Coronary artery (tissue), 2 donors: Measurements from ENCODE around the gene ANO10.
A peak's percentile ranks its signal among the peaks of the same experiment; 100 is the strongest.

Experiments
- DNase-seq: peaks from one replicate; pipeline ENCODE4 v3.0.0-alpha.2; 2017; ENCODE audit warnings: low spot score
- H3K27ac ChIP-seq, 2 donors: fragments of 200-600 bp; sonication (generic); one replicate each; pipeline ENCODE4 v1.5.1; 2016 to 2019
- H3K4me3 ChIP-seq: fragments of 200-600 bp; sonication (generic); 2 replicates; pipeline ENCODE4 v1.5.1; 2016; ENCODE audit warnings: mild to moderate bottlenecking, moderate library complexity
- CTCF ChIP-seq: fragments of 200-600 bp; sonication (generic); IDR thresholded peaks from one replicate; pipeline ENCODE4 v1.5.1; 2019; ENCODE audit warnings: antibody characterized with exemption

The ANO10 gene

GRCh38 chr3:43335799-43336198 lies 286.0 kb downstream of the ANO10 start:
- no peak for TF ChIP-seq CTCF
- Histone ChIP-seq H3K4me3 (no peak overlapping the region), H3K27ac (no peak overlapping the region)
- no peak for DNase-seq

GRCh38 chr3:43334976-43335375 lies 286.8 kb downstream of the ANO10 start:
- DNase-seq: no peak
- Histone ChIP-seq H3K4me3 (no peak overlapping the region), H3K27ac (no peak overlapping the region)
- TF ChIP-seq CTCF: no peak

- H3K27ac ChIP-seq: no peak overlapping the region
- TF ChIP-seq CTCF: no peak
- no peak for DNase-seq
These were observed 290.4 kb downstream of the ANO10 start for GRCh38 chr3:43331381-43331780.

GRCh38 chr3:43330981-43331380 lies 290.8 kb downstream of the ANO10 start:
- DNase-seq: no peak
- no peak overlapping the region for H3K4me3 ChIP-seq
- TF ChIP-seq CTCF: no peak
- H3K27ac ChIP-seq: no peak overlapping the region

More at GRCh38 chr3:43331381-43331780, 290.4 kb downstream of the ANO10 start:
- H3K4me3 ChIP-seq: no peak overlapping the region

GRCh38 chr3:43328653-43329052 lies 293.2 kb downstream of the ANO10 start:
- no peak overlapping the region for H3K4me3 ChIP-seq
- TF ChIP-seq CTCF: no peak
- no peak overlapping the region for H3K27ac ChIP-seq
- no peak for DNase-seq

GRCh38 chr3:43327582-43327979 lies 294.2 kb downstream of the ANO10 start:
- DNase-seq: no peak
- TF ChIP-seq CTCF: no peak
- peak overlapping the region in 1 of 2 donors; percentile 43 for H3K27ac ChIP-seq
- H3K4me3 ChIP-seq: no peak overlapping the region

- H3K27ac ChIP-seq: peak overlapping the region; percentile 2 to 43
- no peak for TF ChIP-seq CTCF
- DNase-seq: no peak
- peak overlapping the region; percentile 26 for H3K4me3 ChIP-seq
These were observed 294.8 kb downstream of the ANO10 start for GRCh38 chr3:43326891-43327581.
